GM12892 (cell line): Measurements from ENCODE around the gene HADHA.

ENCODE experiments used
- DNase-seq: peaks from one replicate; pipeline ENCODE4 v3.0.0; 2011; ENCODE audit not compliant: insufficient read length
- FAIRE-seq: peaks from 2 replicates; lab custom pipeline; 2011; peaks lifted over from hg19 to GRCh38; lab: Jason Lieb, UNC
- POLR2A ChIP-seq: IDR thresholded peaks from 2 replicates; pipeline ENCODE4 v1.6.1; 2011; ENCODE audit warnings: low read depth, low read length, control low read depth
- POLR2AphosphoS5 ChIP-seq: IDR thresholded peaks from 2 replicates; pipeline ENCODE4 v1.6.1; 2011; ENCODE audit warnings: low read depth, low read length, control low read depth
- TAF1 ChIP-seq: IDR thresholded peaks from 2 replicates; pipeline ENCODE4 v1.6.1; 2011; ENCODE audit warnings: low read depth, mild to moderate bottlenecking, control low read depth, low read length, borderline replicate concordance

Gene HADHA

GRCh38 chr2:26165403-26165802 lies 79.0 kb downstream of the HADHA start:
- no peak for DNase-seq
- TF ChIP-seq POLR2AphosphoS5 (no peak), POLR2A (no peak), TAF1 (no peak)
- FAIRE-seq = no peak

- TF ChIP-seq POLR2AphosphoS5 (no peak), TAF1 (no peak), POLR2A (no peak)
- DNase-seq (no peak), FAIRE-seq (no peak)
These were observed 79.7 kb downstream of the HADHA start for GRCh38 chr2:26164641-26165211.

- FAIRE-seq (no peak), DNase-seq (no peak)
- TF ChIP-seq POLR2AphosphoS5 (no peak), POLR2A (no peak)
These were observed 80.2 kb downstream of the HADHA start for GRCh38 chr2:26164231-26164630.

- no peak for TF ChIP-seq POLR2AphosphoS5
- TF ChIP-seq POLR2A = no peak
- DNase-seq (no peak), FAIRE-seq (no peak)
These were observed 81.5 kb downstream of the HADHA start for GRCh38 chr2:26162963-26163362.

GRCh38 chr2:26161926-26162325 lies 82.5 kb downstream of the HADHA start:
- FAIRE-seq = no peak
- TF ChIP-seq POLR2AphosphoS5 = no peak
- TF ChIP-seq TAF1 = no peak
- no peak for TF ChIP-seq POLR2A
- DNase-seq = no peak

GRCh38 chr2:26157580-26157979 lies 86.9 kb downstream of the HADHA start:
- TF ChIP-seq POLR2AphosphoS5 (no peak), TAF1 (no peak), POLR2A (no peak)
- FAIRE-seq = no peak
- no peak for DNase-seq

- DNase-seq (no peak), FAIRE-seq (no peak)
- TF ChIP-seq POLR2A = no peak
- no peak for TF ChIP-seq TAF1
- no peak for TF ChIP-seq POLR2AphosphoS5
These were observed 94.2 kb downstream of the HADHA start for GRCh38 chr2:26150243-26150642.

- DNase-seq (no peak), FAIRE-seq (no peak)
- TF ChIP-seq TAF1 (no peak), POLR2AphosphoS5 (no peak), POLR2A (no peak)
These were observed 95.9 kb downstream of the HADHA start for GRCh38 chr2:26148501-26148900.

GRCh38 chr2:26144953-26145680 lies 99.3 kb downstream of the HADHA start:
- TF ChIP-seq TAF1 = no peak
- TF ChIP-seq POLR2AphosphoS5 = no peak
- no peak for TF ChIP-seq POLR2A
- DNase-seq = peak; percentile 31
- peak; percentile 78 for FAIRE-seq

GRCh38 chr2:26144031-26144430 lies 100.4 kb downstream of the HADHA start:
- no peak for FAIRE-seq
- TF ChIP-seq TAF1 (no peak), POLR2AphosphoS5 (no peak), POLR2A (no peak)
- no peak for DNase-seq

GRCh38 chr2:26141145-26141769 lies 103.2 kb downstream of the HADHA start:
- FAIRE-seq = no peak
- DNase-seq = no peak

More at GRCh38 chr2:26141145-26141769, 103.2 kb downstream of the HADHA start:
- no peak for TF ChIP-seq POLR2AphosphoS5
- TF ChIP-seq TAF1 = no peak
- no peak for TF ChIP-seq POLR2A
